SK-N-SH treated with all-trans-retinoic acid at 6 μM for 48 hours (cell line): ENCODE results near the gene ERRFI1.

Experiments
- BACH2 ChIP-seq: fragments of 250-450 bp; sonication (Bioruptor Pico); IDR thresholded peaks from 2 replicates; pipeline ENCODE4 v1.9.0; 2021; ENCODE audit warnings: mild to moderate bottlenecking, borderline replicate concordance
- ESRRG ChIP-seq: fragments of 250-450 bp; sonication (Bioruptor Pico); IDR thresholded peaks from 2 replicates; pipeline ENCODE4 v1.6.1; 2021; ENCODE audit warnings: mild to moderate bottlenecking
- RARB ChIP-seq: fragments of 250-450 bp; sonication (Bioruptor Pico); IDR thresholded peaks from 2 replicates; pipeline ENCODE4 v1.8.0; 2021; ENCODE audit warnings: mild to moderate bottlenecking, moderate library complexity
- SNAI2 ChIP-seq: fragments of 250-450 bp; sonication (Bioruptor Pico); IDR thresholded peaks from 2 replicates; pipeline ENCODE4 v1.5.0; 2020; ENCODE audit warnings: mild to moderate bottlenecking, moderate library complexity

GRCh38 chr1:7985851-7986612, 40.1 kb downstream of the ERRFI1 start:
- no peak for TF ChIP-seq BACH2 (CRISPR knock-in tag)
- no peak for TF ChIP-seq SNAI2 (CRISPR knock-in tag)
- no peak for TF ChIP-seq RARB
- TF ChIP-seq ESRRG (CRISPR knock-in tag): no peak
